KBM-7 (cell line): ENCODE results near the gene ZNF583.

Experiments used
- DNase-seq: peaks from one replicate; pipeline ENCODE4 v3.0.0-alpha.2; 2015
- in situ Hi-C: fragments of 300-500 bp; cut with MboI; formaldehyde crosslinking; loops from 2 replicates; pipeline ENCODE4 v1.14.3; 2020; ENCODE audit warnings: low sequenced_read_pairs, low pct_unique_long_range_greater_than_20kb, mixed read lengths

The ZNF583 gene

DNA sequence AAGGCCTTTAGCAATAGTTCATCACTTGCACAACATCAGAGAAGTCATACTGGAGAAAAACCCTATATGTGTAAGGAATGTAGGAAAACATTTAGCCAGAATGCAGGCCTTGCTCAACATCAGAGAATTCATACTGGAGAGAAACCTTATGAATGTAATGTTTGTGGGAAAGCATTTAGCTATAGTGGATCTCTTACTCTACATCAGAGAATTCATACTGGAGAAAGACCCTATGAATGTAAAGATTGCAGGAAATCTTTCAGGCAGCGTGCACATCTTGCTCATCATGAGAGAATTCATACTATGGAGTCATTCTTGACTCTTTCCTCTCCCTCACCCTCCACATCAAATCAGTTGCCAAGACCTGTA is 19.8 kb downstream of the ZNF583 start:
- in situ Hi-C loops: no loop called here
- DNase-seq: no peak

DNA sequence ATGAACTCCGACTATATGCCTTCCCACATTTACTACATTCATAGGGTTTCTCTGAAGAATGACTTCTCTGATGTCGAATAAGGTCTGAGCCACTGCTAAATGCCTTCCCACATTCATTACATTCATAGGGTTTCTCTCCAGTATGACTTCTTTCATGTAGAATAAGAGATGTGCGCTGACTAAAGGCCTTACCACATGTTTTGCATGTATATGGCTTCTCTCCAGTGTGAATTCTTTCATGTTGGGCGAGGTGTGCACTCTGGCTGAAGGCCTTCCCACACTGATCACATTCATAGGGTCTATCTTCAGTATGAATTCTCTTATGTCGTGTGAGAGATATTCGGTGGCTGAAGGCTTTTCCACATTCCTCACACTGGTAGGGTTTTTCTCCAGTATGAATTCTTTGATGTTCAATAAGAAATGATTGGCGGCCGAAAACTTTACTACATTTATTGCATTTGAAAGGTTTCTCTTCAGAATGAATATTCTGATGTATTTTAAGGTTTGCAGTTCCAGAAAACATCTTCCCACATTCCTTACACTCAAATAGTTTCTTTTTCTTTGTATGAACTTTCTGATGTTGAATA is 37.2 kb downstream of the ZNF583 start:
- DNase-seq: no peak

DNA sequence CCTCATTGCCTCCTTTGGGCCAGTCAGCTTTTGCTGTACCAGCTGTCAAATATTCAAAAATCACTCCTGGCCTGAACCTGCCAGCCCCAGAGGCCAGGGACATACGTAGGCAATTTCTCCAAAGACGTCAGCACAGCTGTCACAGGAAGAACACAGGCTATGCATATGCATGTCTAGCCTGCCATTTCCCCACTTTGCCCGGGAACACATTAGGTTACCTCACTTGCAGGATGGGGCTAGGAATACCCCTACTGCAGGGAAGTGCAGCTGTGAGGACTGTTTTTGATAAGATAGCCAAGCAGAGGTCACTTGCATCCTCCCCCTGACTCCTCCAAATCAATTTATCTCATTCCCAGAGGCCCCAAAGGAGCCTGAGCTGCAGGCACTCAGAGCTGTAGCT is 70.2 kb downstream of the ZNF583 start:
- DNase-seq: no peak
- in situ Hi-C loops: no loop called here

More for the DNA sequence above, 37.2 kb downstream of the ZNF583 start:
- in situ Hi-C loops: no loop called here

DNA sequence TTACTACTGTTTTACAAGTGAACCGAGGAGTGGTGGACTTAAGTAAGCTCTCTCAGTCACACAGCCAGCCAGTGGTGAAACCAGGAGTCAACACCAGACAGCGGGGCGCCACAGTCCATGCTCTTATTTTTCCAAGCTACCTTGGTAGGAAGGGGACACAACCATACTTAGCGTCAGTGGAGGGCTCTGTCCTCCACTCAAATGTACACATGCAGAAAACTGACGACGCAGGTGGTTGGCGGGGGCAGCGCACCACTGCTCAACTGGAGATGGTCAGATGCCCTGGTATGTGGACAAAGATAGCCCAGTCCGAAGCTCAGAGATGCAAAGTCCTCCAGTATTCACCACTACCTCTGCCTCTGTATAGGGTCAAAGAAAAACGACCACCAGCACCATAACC is 72.0 kb downstream of the ZNF583 start:
- no peak for DNase-seq
- in situ Hi-C loops: no loop called here
